GM21529 (cell line): ENCODE results near the gene KCNMA1.

ENCODE experiments used
- ATAC-seq: cut with Tn5 transposase; IDR thresholded peaks from one replicate; pipeline ENCODE4 v1.9.1; 2021; ENCODE audit not compliant: unreplicated experiment

The KCNMA1 gene

GRCh38 chr10:77494756-77495541, 142.7 kb downstream of the KCNMA1 start:
- no peak for ATAC-seq

DNA sequence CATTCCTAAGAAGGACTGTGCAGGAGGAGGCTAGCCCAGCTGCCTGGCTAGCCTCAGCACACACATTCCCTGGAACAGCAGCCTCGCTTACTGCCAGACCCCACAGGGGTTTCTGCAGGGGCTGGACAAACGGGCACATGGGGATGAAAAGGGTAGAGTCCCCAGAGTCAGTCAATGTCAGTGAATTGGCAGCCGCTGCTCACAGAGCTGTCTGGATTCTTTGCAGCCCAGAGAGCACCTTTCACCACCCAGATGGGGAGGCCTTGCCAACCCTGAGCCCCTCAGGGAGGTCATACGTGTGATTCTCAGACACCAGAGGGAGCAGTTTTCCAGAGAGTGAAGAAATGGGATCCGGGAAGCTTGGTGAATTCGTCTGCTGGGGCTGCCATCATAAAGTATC, 143.3 kb downstream of the KCNMA1 start:
- ATAC-seq: no peak

- peak; percentile 36 for ATAC-seq
Measured at GRCh38 chr10:77493851-77494261, 143.8 kb downstream of the KCNMA1 start.

DNA sequence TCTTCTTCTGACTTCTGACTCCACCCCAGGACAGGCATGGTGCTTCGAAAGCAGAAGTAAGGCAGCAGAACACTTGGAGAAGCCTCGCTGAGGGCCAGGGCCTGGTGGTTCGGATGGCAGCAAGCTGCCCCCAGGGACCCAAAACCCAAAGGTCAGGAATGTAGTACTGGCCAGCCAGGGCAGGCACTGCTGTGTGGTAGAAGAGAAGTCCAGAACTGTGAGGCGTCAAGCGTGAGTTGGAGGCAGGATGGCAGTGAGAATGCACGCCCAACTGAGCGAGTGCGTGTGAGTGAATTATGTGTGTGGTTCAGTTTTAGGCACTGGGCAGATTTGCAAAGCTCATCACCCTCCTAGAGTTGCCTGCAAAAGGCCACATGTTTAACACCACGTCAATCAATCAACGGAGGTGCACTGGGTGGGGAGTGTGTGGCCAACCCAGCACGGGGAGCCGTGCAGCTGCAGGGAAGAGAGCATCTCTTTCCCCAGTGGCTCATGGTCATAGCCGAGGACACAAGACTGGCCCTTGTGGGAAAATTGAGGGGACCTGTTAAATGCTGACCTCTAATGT, 144.3 kb downstream of the KCNMA1 start:
- peak; percentile 6 for ATAC-seq

- no peak for ATAC-seq
Measured at GRCh38 chr10:77492368-77492994, 145.1 kb downstream of the KCNMA1 start.

DNA sequence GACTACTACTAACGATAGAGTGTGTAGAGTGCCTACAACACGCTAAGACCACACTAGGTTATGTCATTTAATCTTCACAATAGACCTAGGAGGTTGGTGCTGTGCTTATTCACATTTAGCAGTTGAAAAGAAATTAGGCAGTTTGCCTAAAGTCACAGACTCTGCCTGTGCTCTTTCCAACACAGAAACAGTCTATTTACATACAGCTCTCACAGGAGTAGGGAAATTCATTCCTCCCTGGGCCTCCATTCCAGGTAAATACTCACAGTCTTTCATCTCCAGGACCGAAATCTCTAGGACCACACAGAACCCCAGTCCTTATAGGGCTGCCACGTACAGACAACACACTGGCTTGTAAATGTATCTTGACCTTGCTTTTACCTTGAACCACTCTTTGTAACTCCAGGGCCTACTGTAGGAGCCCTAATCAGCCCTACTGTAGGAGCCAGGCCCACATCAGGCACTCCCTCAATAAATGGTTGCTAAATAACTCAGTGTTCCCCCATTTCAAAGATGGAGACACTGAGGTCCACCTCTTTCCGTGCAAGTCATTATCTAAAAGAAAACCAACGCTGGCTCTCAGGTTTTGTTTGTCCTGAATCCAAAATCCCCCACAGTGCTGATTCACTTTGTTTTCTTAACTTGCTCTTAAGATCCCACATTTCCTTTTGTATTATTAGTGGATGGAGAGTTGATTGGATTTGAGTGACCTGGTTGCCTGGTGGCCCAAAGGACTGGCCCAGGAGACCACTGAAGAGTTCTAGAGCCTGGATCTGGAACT, 146.9 kb downstream of the KCNMA1 start:
- ATAC-seq: no peak

- no peak for ATAC-seq
Measured at GRCh38 chr10:77486517-77486916, 151.1 kb downstream of the KCNMA1 start.

DNA sequence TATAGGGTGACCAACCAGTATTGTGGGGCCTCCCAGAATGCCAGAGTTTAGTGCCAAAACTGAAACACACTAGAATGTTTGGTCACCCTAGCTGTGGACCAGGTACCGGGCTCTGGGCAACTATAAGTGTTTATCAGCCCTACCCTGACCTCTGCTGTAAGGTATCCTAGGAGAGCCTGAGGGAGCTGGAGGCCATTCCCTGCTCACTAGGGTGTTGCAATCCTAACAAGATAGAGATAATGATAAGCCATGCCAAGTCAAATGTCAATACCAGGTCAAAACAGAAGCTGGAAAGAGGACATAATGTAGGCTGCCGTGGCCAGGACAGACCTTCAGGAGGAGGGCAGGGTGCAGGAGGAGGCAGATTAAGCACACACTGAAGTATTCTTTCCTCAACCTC, 151.8 kb downstream of the KCNMA1 start:
- ATAC-seq: no peak

- no peak for ATAC-seq
Measured at GRCh38 chr10:77482072-77482471, 155.5 kb downstream of the KCNMA1 start.

DNA sequence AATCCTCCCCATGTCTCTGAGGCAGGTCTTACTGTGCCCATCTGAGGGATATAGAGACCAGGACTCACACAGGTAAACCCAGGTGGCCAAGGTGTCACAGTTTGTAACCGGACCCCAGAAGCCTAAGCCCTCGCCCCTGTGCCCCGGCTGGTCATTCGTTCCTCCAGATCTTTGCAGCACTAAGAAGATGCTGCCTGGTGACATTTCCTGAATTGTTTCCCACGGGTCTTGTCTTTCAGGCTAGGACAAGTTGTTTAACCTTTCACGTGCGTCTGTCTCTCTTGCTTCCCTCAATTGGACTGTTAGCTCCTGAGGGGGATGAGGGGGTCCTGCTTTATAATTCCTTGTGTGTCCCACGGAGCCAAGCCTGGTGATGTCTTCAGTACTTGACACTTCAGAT, 158.0 kb downstream of the KCNMA1 start:
- no peak for ATAC-seq

DNA sequence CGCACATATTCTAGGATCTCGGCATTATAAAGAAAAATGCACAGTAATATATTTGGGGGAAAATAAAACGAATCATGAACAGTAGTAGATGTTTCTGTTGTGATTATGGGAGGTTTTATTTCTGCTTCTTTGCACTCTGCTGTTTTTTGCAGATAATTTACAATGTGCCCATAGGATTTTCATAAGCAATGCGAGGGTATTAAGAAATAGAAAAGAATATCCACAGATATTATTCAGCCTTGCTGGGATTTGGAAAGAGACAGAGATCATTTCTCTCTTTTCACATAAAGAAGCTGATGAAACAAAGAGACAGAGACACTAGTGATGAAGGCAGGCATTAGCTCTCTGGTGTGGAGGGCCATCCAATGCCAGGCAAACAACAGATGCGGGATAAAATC, 158.6 kb downstream of the KCNMA1 start:
- no peak for ATAC-seq

DNA sequence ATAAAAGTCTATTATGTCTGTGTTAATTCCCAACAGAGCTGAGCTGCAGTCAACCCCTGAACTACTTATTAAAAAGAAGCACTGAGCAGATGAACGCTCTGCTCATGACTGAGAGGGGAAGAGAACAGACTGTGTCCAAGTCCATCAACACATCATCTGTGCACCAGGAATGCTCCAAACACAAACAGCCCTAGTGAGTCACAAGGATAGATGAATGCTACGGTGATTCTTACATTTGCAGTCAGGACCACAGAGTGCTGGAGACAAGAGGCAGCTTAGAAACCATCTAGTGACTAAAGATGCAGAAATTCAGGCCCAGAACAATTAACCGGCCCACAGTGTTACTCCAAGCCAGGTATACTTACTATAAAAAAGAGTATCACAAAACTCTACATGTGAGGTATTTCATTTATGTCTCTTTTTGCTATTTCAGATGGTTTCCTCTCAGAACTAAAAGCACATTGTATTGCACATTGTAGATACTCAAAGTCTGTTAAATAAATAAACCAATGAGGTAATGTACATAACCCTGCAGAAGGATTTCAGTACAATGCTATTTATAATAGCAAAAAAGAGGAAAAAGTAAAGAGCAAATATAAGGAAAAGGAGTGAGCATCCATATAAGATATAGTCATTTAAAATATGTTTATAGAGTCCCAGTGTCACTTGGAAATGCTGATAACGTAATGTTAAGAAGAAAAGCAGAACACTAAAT, 159.2 kb downstream of the KCNMA1 start:
- no peak for ATAC-seq

DNA sequence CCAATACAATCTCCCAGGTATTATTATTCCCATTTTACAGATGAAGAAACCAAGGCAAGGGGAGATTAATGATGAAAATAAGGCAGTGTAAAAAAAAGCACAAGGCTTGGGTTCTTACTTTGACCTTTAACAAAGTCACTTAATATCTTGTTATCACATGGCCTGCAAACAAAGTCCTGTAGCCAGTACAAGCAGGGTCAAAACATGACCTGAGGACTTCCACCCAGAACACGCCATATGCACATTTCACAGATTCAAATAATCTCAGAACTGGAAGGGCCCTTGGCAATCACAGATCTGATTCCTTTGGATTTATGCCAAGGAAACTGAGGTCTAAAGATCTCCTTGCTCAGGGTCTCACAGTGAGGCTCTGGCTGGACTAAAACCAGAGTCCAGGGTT, 162.1 kb downstream of the KCNMA1 start:
- no peak for ATAC-seq

GRCh38 chr10:77474939-77475338, 162.7 kb downstream of the KCNMA1 start:
- no peak for ATAC-seq

- no peak for ATAC-seq
Measured at GRCh38 chr10:77474386-77474785, 163.2 kb downstream of the KCNMA1 start.

DNA sequence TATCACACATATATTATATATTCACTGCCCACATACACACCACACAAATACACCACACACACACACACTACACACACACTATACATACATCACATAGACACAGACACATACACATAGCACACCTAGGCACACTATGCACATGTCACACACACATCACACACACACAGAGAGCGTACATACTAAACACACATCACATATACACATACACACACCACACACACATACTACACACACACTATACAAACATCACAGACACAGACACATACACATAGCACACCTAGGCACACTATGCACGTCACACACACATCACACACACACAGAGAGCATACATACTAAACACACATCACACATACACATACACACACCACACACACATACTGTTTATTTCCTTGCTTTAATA, 165.5 kb downstream of the KCNMA1 start:
- no peak for ATAC-seq

DNA sequence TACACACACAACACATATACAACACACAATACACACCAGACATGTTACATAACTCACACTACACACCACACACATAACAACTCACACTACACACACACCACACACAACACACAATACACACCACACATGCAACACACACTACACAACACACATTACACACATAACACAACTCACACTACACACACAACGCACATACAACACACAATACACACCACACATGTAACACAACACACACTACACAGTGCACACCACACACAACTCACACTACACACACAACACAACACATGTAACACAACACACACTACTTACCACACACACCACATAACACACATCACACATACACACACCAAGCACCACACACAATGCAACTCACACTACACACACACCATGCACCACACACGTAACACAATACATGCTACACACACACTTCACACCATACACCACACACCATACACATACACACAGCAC, 166.5 kb downstream of the KCNMA1 start:
- no peak for ATAC-seq

- ATAC-seq: no peak
Measured at GRCh38 chr10:77467422-77467963, 170.1 kb downstream of the KCNMA1 start.

DNA sequence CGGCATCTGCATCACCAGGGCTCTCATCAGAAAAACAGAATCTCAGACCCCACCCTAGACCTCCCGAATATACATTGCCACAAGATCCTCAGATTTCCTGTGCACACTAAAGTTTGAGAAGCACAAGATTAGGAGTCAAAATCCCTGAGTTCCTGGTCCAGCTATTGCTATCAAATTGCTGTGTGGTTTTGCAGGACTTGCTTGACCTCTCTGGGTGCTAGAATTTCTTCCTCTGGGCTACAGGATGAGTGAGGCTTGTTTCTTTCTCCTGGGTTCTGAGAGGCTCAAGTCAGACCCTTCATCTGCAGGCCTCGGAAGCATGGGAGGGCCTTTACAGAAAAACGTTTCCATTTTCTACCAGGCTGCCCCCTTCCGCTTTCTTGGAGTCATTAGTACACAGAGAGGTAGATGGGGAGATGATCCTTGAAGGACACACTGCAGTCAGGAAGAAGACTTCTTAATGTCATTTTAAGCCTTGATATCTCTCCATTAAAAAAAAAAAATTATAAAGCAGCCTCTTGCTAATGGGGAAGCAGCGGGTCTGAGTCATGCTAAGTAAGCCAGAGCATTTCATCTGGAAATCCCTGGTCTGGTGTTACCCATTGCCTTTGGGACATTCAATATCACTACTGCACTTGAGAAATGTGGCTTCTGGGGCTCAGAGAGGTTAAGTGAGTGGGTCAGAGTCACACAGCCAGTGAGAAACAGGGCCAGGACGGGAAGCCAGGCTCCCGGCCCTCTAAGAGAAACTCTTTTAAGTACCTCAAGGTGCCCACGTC, 173.5 kb downstream of the KCNMA1 start:
- no peak for ATAC-seq

DNA sequence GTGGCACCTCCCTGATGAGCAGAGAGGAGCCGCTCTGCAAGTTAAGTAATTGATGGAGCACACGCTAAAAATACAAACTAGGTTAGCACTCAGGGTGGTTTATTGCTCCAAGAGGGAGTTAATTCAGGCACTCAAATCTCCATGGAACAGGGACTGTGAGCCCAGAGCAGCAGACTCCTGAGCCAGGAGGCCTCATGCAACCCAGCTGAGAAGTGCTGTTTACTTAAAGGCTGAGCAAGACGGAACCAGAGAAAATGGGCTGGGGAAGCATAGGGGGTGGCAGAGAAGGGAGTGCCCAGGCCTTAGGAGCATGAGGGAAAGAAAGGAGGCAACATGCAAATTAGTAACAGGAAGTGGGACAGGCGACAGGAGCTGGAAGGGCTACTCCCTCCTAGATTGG, 174.1 kb downstream of the KCNMA1 start:
- ATAC-seq: no peak
